GM23338 (cell line): ENCODE results near the gene NAT14. TPM values are rescaled to one million over a fixed set of nuclear protein-coding genes. Genes with fewer than 3 reads are reported as not detected.
"Not testable (repeated sequence)": the region's sequence is repeated elsewhere in the genome, so short reads cannot be mapped to it uniquely, and the experiment has no call there.

Experiments used
- ATAC-seq: fragments of 200-7000 bp; cut with Tn5 transposase; 3 replicates; pipeline ENCODE4 v1.9.1; 2020
- DNase-seq: peaks from one replicate; pipeline ENCODE4 v3.0.0-alpha.2; 2015; ENCODE audit warnings: low spot score
- H2AFZ ChIP-seq: fragments of 200-600 bp; sonication (generic); 2 replicates; pipeline ENCODE4 v1.8.0; 2016; ENCODE audit warnings: antibody characterized with exemption, mild to moderate bottlenecking, moderate library complexity
- H3F3A ChIP-seq: fragments of 200-600 bp; sonication (generic); replicated peaks from 2 replicates; pipeline ENCODE4 v1.8.0; 2017; ENCODE audit warnings: antibody characterized with exemption, mixed run types, low read depth
- H3K27ac ChIP-seq: fragments of 200-600 bp; sonication (generic); 2 replicates; pipeline ENCODE4 v1.6.1; 2016; ENCODE audit warnings: low read depth
- H3K27me3 ChIP-seq: fragments of 200-600 bp; sonication (generic); 2 replicates; pipeline ENCODE4 v1.8.0; 2016; ENCODE audit warnings: mild to moderate bottlenecking, mixed run types, moderate library complexity; ENCODE audit not compliant: insufficient read depth
- H3K36me3 ChIP-seq: fragments of 200-600 bp; sonication (generic); 2 replicates; pipeline ENCODE4 v1.8.0; 2016; ENCODE audit warnings: mild to moderate bottlenecking; ENCODE audit not compliant: insufficient read depth
- H3K4me1 ChIP-seq: fragments of 200-600 bp; sonication (generic); 2 replicates; pipeline ENCODE4 v1.8.0; 2016; ENCODE audit warnings: mild to moderate bottlenecking, moderate library complexity; ENCODE audit not compliant: insufficient read depth
- H3K4me2 ChIP-seq: fragments of 200-600 bp; sonication (generic); 2 replicates; pipeline ENCODE4 v1.7.1; 2017; ENCODE audit warnings: mixed run types
- H3K4me3 ChIP-seq: fragments of 200-600 bp; sonication (generic); 2 replicates; pipeline ENCODE4 v1.6.1; 2016; ENCODE audit warnings: mixed run types
- H3K79me2 ChIP-seq: fragments of 200-600 bp; sonication (generic); replicated peaks from 2 replicates; pipeline ENCODE4 v1.8.0; 2017; ENCODE audit warnings: mild to moderate bottlenecking; ENCODE audit not compliant: insufficient read depth
- H3K9me2 ChIP-seq: fragments of 200-600 bp; sonication (generic); 2 replicates; pipeline ENCODE4 v1.8.0; 2017; ENCODE audit not compliant: insufficient read depth
- H4K20me1 ChIP-seq: fragments of 200-600 bp; sonication (generic); replicated peaks from 2 replicates; pipeline ENCODE4 v1.8.0; 2017; ENCODE audit warnings: mild to moderate bottlenecking; ENCODE audit not compliant: insufficient read depth
- H3K27ac Mint-ChIP-seq: 2 replicates; pipeline ENCODE4 v1.8.0; 2020; ENCODE audit warnings: inconsistent platforms, mild to moderate bottlenecking, moderate library complexity, mixed read lengths
- H3K27me3 Mint-ChIP-seq: 3 replicates; pipeline ENCODE4 v1.8.0; 2022; ENCODE audit warnings: low read depth, mild to moderate bottlenecking, moderate library complexity, mixed read lengths, inconsistent platforms; ENCODE audit not compliant: insufficient read depth, poor library complexity
- H3K36me3 Mint-ChIP-seq: 3 replicates; pipeline ENCODE4 v1.8.0; 2021; ENCODE audit warnings: low read depth, mild to moderate bottlenecking, inconsistent platforms, moderate library complexity, mixed read lengths
- H3K4me1 Mint-ChIP-seq: 3 replicates; pipeline ENCODE4 v1.8.0; 2020; ENCODE audit warnings: mild to moderate bottlenecking, inconsistent platforms, mixed read lengths
- H3K4me3 Mint-ChIP-seq: 3 replicates; pipeline ENCODE4 v1.8.0; 2021; ENCODE audit warnings: moderate library complexity, mild to moderate bottlenecking, inconsistent platforms, mixed read lengths
- H3K9me3 Mint-ChIP-seq: 3 replicates; pipeline ENCODE4 v1.8.0; 2020; ENCODE audit warnings: moderate library complexity, mild to moderate bottlenecking, inconsistent platforms, mixed read lengths
- STAT1 ChIP-seq: IDR thresholded peaks from one replicate; pipeline ENCODE4 v1.6.1; 2016; ENCODE audit warnings: antibody characterized with exemption; ENCODE audit not compliant: unreplicated experiment
- polyA plus RNA-seq: library from polyadenylated mRNA; unstranded; fragments of >200 nt; fragmentation: Nextera tagmentation; extraction: Ambion mirVana; gene quantifications from 2 replicates; pipeline ENCODE4 v1.2.1, GENCODE V29; 2016
- total RNA-seq: library from RNA; depleted of rRNA; stranded (reverse); fragments of >200 nt; shearing (Covaris generic); gene quantifications from 2 replicates; pipeline ENCODE4 v1.2.3, GENCODE V29; 2014
- TF ChIP-seq, protein P1 (sequence below), 2 experiments: fragments of 200-600 bp in 1 of 2; sonication (generic) in 1 of 2; conservative IDR thresholded peaks; 2 replicates each; pipeline versions ENCODE4 v1.5.1 to v1.6.1; 2016 to 2017; ENCODE audit warnings: antibody characterized with exemption in 2 of 2, low read depth in 2 of 2, mild to moderate bottlenecking in 2 of 2, moderate library complexity in 1 of 2
- TF ChIP-seq, protein P2 (sequence below): IDR thresholded peaks from one replicate; pipeline ENCODE4 v1.6.1; 2018; ENCODE audit warnings: antibody characterized with exemption; ENCODE audit not compliant: unreplicated experiment

NAT14 gene
- total and polyA plus RNA-seq, 2 experiments from 2014 or later: 27.8 to 39.6 TPM

DNA sequence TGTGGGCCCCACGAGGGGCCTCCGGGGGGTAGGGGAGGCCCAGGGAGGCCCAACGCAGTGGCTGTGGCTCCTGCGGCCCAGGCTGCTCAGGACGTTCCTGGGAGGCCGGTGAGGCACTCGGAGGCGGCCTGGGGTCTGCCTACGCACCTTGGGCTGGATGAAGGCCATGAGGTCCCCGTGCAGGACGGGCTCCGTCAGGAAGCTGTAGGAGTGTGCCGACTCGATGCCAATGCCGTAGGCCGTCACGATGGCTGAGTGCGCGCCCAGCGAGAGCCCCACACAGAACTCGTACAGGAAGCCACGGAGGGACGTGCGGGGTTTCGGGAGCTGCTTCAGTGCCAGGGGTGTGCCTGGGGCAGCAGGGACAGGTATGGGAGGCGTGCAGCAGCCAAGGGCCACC is 46.0 kb downstream of the NAT14 start:
- TF ChIP-seq, protein P1, sequence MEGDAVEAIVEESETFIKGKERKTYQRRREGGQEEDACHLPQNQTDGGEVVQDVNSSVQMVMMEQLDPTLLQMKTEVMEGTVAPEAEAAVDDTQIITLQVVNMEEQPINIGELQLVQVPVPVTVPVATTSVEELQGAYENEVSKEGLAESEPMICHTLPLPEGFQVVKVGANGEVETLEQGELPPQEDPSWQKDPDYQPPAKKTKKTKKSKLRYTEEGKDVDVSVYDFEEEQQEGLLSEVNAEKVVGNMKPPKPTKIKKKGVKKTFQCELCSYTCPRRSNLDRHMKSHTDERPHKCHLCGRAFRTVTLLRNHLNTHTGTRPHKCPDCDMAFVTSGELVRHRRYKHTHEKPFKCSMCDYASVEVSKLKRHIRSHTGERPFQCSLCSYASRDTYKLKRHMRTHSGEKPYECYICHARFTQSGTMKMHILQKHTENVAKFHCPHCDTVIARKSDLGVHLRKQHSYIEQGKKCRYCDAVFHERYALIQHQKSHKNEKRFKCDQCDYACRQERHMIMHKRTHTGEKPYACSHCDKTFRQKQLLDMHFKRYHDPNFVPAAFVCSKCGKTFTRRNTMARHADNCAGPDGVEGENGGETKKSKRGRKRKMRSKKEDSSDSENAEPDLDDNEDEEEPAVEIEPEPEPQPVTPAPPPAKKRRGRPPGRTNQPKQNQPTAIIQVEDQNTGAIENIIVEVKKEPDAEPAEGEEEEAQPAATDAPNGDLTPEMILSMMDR (conservative IDR thresholded peaks at IDR 0.05; ENCODE audit: low read depth in 2 of 2): no peak
- TF ChIP-seq, protein P2, sequence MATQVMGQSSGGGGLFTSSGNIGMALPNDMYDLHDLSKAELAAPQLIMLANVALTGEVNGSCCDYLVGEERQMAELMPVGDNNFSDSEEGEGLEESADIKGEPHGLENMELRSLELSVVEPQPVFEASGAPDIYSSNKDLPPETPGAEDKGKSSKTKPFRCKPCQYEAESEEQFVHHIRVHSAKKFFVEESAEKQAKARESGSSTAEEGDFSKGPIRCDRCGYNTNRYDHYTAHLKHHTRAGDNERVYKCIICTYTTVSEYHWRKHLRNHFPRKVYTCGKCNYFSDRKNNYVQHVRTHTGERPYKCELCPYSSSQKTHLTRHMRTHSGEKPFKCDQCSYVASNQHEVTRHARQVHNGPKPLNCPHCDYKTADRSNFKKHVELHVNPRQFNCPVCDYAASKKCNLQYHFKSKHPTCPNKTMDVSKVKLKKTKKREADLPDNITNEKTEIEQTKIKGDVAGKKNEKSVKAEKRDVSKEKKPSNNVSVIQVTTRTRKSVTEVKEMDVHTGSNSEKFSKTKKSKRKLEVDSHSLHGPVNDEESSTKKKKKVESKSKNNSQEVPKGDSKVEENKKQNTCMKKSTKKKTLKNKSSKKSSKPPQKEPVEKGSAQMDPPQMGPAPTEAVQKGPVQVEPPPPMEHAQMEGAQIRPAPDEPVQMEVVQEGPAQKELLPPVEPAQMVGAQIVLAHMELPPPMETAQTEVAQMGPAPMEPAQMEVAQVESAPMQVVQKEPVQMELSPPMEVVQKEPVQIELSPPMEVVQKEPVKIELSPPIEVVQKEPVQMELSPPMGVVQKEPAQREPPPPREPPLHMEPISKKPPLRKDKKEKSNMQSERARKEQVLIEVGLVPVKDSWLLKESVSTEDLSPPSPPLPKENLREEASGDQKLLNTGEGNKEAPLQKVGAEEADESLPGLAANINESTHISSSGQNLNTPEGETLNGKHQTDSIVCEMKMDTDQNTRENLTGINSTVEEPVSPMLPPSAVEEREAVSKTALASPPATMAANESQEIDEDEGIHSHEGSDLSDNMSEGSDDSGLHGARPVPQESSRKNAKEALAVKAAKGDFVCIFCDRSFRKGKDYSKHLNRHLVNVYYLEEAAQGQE: no peak
- TF ChIP-seq STAT1: no peak
- no peak for ATAC-seq
- H3K9me3 Mint-ChIP-seq: no peaks in the 10 kb centered on the region
- Histone ChIP-seq H3F3A (peaks cover 16% of the 10 kb centered on the region), H3K79me2 (no peaks in the 10 kb centered on the region), H4K20me1 (no peaks in the 10 kb centered on the region), H3K9me2 (no peaks in the 10 kb centered on the region), H3K4me2 (no peak overlapping the region), H3K36me3 (no peaks in the 10 kb centered on the region), H2AFZ (no peak overlapping the region), H3K27me3 (no peaks in the 10 kb centered on the region), H3K4me3 (no peak overlapping the region), H3K4me1 (no peaks in the 10 kb centered on the region), H3K27ac (no peak overlapping the region)
- H3K27ac Mint-ChIP-seq: no peak overlapping the region
- no peaks in the 10 kb centered on the region for H3K36me3 Mint-ChIP-seq
- DNase-seq: no peak
- H3K27me3 Mint-ChIP-seq: peaks cover 2% of the 10 kb centered on the region
- no peak overlapping the region for H3K4me3 Mint-ChIP-seq
- peaks cover under 1% of the 10 kb centered on the region; the same call in 1 of the 3 replicates for H3K4me1 Mint-ChIP-seq

DNA sequence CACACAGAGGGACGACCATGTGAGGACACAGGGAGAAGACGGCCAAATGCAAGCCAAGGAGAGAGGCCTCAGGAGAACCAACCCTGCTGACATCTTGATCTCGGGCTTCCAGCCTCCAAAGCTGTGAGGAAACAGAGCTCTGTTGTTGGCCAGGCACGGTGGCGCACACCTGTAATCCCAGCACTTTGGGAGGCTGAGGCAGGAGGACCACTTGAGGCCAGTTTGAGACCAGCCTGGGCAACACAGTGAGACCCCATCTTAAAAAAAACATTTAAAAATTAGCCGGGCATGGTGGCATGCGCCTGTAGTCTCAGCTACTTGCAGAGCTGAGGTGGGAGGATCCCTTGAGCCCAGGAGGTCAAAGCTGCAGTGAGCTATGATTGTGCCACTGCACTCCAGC is 49.3 kb downstream of the NAT14 start:
- H3K4me3 ChIP-seq, H3K4me3 Mint-ChIP-seq, H3K4me2 ChIP-seq, H3K27ac ChIP-seq, H3K4me1 Mint-ChIP-seq, ATAC-seq, H3F3A ChIP-seq, H3K9me2 ChIP-seq, H3K9me3 Mint-ChIP-seq, DNase-seq, H4K20me1 ChIP-seq, H3K36me3 Mint-ChIP-seq, H2AFZ ChIP-seq, H3K27me3 Mint-ChIP-seq, H3K4me1 ChIP-seq, H3K79me2 ChIP-seq, H3K36me3 ChIP-seq, H3K27me3 ChIP-seq, H3K27ac Mint-ChIP-seq: not testable (repeated sequence)
